NB4 (cell line): ENCODE data around the gene TARBP1.
"Not testable (repeated sequence)": the region's sequence is repeated elsewhere in the genome, so short reads cannot be mapped to it uniquely, and the experiment has no call there.

ENCODE experiments used
- DNase-seq: peaks from one replicate; pipeline ENCODE4 v3.0.0; 2010; ENCODE audit warnings: low read depth
- H3K4me3 ChIP-seq: one replicate; pipeline ENCODE4 v1.5.1; 2011; ENCODE audit warnings: mild to moderate bottlenecking, low read depth, low read length, moderate library complexity
- CTCF ChIP-seq: IDR thresholded peaks from one replicate; pipeline ENCODE4 v1.5.1; 2012; ENCODE audit warnings: low read depth, low read length
- MAX ChIP-seq: IDR thresholded peaks from 2 replicates; pipeline ENCODE4 v1.6.1; 2011; ENCODE audit warnings: low read depth, low read length
- MYC ChIP-seq: IDR thresholded peaks from 2 replicates; pipeline ENCODE4 v1.6.1; 2011; ENCODE audit warnings: low read depth, low read length
- POLR2A ChIP-seq: IDR thresholded peaks from 2 replicates; pipeline ENCODE4 v1.6.1; 2011; ENCODE audit warnings: mild to moderate bottlenecking; ENCODE audit not compliant: insufficient read length; ENCODE audit errors: extremely low read depth

TARBP1 gene

DNA sequence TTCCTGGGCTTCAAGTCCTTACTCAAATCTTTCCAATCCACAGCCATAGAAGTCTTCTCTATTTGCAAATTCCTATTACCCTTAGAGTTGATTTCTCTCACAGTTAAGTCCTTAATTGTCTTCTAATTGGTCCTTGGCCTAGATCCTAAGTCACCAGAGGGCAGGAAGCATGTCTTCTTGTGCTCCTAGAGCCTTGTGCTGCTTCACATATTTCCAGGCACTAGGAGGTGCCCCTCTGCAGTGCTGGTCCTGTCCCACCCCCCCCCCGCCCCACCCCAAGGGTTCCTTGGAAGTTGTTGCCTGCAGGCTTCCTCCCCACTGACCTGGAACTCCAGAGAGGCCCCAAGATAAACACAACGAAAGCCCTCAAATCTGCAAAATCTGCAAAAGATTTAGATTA lies 28.1 kb upstream of the TARBP1 start:
- no peak for TF ChIP-seq POLR2A
- no peak for TF ChIP-seq MYC
- TF ChIP-seq MAX = no peak
- no peak for TF ChIP-seq CTCF
- H3K4me3 ChIP-seq = no peak overlapping the region
- no peak for DNase-seq

GRCh38 chr1:234505769-234506102 lies 26.8 kb upstream of the TARBP1 start:
- TF ChIP-seq POLR2A (no peak), MYC (no peak), MAX (no peak), CTCF (no peak)
- H3K4me3 ChIP-seq = no peak overlapping the region
- DNase-seq = no peak

DNA sequence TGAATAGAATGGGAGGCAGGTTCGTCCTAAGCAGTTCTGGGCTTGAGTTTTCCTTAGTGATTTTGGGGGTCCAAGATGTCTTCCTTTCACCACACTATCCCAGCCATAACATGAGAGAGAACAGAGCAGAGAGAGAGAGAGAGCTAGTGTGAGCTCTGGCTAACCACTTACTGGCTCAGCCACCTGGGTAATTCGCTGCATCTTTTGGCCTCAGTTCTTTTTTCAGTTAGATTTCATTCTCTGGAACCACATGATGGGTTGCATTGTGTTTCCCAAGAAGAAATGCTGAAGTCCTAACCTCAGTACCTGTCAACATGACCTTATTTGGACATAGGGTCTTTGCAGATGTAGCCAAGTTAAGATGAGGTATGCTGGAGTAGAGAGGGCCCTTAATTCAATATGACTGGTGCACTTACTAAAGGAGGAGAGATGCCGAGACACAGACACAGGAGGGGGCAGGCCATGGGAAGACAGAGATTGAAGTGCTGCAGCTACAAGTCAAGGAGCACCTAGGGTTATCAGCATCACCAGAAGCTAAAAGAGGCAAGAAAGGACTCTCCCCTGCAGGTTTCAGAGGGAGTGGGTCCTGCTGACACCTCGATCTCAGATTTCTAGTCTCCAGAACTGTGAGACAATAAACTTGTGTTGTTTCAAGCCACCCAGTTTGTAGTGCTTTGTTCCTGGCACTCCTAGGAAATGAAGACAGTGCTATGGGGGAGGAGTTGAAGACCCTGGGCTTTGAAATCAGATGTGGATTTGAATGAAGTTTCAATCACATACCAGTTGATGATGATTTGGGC lies 26.2 kb upstream of the TARBP1 start:
- DNase-seq = no peak
- no peak for TF ChIP-seq POLR2A
- no peak for TF ChIP-seq MYC
- TF ChIP-seq CTCF = no peak
- no peak for TF ChIP-seq MAX
- no peak overlapping the region for H3K4me3 ChIP-seq

DNA sequence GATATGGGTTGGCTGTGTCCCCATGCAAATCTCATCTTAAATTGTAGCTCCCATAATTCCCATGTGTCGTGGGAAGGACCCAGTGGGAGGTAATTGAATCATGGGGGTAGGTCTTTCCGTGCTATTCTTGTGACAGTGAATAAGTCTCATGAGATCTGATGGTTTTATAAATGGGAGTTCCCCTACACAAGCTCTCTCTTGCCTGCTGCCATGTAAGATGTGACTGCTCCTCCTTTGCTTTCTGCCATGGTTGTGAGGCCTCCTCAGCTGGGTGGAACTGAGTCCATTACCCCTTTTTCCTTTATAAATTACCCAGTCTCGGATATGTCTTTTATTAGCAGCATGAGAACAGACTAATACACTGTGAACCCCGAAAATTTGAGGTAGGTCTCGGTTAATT lies 25.3 kb upstream of the TARBP1 start:
- DNase-seq, H3K4me3 ChIP-seq: not testable (repeated sequence)

GRCh38 chr1:234503193-234504050 lies 24.4 kb upstream of the TARBP1 start:
- DNase-seq = no peak
- TF ChIP-seq MYC (no peak), MAX (no peak), CTCF (no peak), POLR2A (no peak)
- no peak overlapping the region for H3K4me3 ChIP-seq

DNA sequence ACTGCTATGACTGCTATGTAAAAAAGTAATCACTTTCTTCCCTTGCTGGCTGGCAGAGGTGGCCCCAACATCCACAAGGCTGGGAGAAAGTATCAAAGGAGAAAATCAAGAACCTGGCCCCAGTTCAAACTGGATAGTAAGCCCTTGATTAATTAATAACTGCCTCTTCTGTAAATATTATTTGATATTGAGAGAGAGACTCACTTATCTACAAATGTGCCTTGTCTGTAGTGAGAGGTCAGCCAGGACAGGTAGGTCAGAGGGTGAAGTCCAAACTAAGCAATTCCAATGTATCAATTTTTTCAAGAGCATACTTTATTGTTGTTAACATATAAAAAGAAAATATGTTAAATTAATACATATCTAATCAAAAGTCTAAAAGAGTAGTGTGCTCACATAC lies 23.8 kb upstream of the TARBP1 start:
- H3K4me3 ChIP-seq = no peak overlapping the region
- TF ChIP-seq CTCF = no peak
- no peak for TF ChIP-seq MYC
- no peak for TF ChIP-seq MAX
- TF ChIP-seq POLR2A = no peak
- no peak for DNase-seq
